Measurements from ENCODE around the gene PARVA.

GRCh38 chr11:12386745-12387144 is 9.4 kb downstream of the PARVA start:
- TF ChIP-seq ZC3H10 (CRISPR knock-in tag; IDR thresholded peaks at IDR 0.05), result no peak
- no peak for TF ChIP-seq ISL1 (CRISPR knock-in tag; IDR thresholded peaks at IDR 0.05)
